Esophagus muscularis mucosa (tissue), 3 donors: ENCODE measurements around the gene DENND1C.

ENCODE experiments used
- CTCF ChIP-seq, 3 experiments: fragments of 200-600 bp in 2 of 3; fragments of 450-650 bp in 1 of 3; sonication (generic) in 2 of 3; IDR thresholded peaks; one replicate each; pipeline ENCODE4 v1.5.1; 2017 to 2019; ENCODE audit warnings: antibody characterized with exemption in 3 of 3, mild to moderate bottlenecking in 2 of 3, moderate library complexity in 1 of 3
- POLR2A ChIP-seq: fragments of 450-650 bp; IDR thresholded peaks from one replicate; pipeline ENCODE4 v1.6.1; 2017; ENCODE audit warnings: antibody characterized with exemption, moderate library complexity, mild to moderate bottlenecking, low read depth
- POLR2AphosphoS5 ChIP-seq, 2 donors: sonication (generic); formaldehyde crosslinking; IDR thresholded peaks; one replicate each; pipeline ENCODE4 v1.6.1; 2017; ENCODE audit warnings: antibody characterized with exemption in 2 of 2

GRCh38 chr19:6443986-6444385 lies 37.6 kb downstream of the DENND1C start:
- TF ChIP-seq POLR2AphosphoS5 (IDR thresholded peaks at IDR 0.05), result no peak
- no peak for TF ChIP-seq CTCF (IDR thresholded peaks at IDR 0.05)
- no peak for TF ChIP-seq POLR2A
